GM19397 (cell line): ENCODE data around the gene ARID4B.
A peak's percentile ranks its signal among the peaks of the same experiment; 100 is the strongest.
"Not testable (repeated sequence)": the region's sequence is repeated elsewhere in the genome, so short reads cannot be mapped to it uniquely, and the experiment has no call there.

Experiments
- ATAC-seq: cut with Tn5 transposase; IDR thresholded peaks from one replicate; pipeline ENCODE4 v1.9.1; 2021; ENCODE audit warnings: mild to moderate bottlenecking, moderate library complexity; ENCODE audit not compliant: unreplicated experiment

The ARID4B gene

DNA sequence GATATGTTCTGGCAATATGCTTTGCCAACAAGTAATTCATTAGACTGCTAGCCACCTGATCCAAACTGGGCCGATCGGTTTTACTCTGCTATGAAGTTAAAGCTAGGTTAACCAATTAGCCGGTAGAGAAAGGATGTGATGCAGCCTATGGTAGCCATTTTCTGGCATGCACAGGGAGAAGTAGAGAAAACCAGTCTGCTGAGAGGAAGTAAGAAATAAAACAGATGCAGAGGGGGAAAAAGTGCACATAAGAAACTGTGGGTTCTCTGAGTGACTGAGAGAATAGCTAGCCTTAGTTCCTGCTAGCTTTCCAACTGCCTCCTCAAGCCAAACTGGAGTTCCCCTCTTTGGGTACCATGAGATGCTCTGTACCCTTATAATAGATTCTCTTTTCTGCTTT, 52.8 kb downstream of the ARID4B start:
- peak; percentile 61 for ATAC-seq

DNA sequence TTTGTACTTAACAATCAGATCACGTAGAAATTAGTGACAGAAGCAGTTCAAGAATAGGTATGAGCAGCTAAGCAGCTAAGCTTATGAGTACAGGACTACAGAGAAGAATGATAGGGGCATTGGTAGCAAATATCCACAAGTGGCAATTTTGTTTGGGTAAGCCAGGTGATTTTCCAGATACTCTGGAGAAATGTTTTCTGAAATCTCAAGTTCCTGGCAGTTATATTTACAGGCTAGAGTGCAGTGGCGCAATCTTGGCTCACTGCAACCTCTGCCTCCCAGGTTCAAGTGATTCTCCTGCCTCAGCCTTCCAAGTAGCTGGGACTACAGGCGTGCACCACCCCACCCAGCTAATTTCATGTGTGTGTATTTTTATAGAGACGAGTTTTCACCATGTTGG, 55.1 kb downstream of the ARID4B start:
- ATAC-seq = no peak

DNA sequence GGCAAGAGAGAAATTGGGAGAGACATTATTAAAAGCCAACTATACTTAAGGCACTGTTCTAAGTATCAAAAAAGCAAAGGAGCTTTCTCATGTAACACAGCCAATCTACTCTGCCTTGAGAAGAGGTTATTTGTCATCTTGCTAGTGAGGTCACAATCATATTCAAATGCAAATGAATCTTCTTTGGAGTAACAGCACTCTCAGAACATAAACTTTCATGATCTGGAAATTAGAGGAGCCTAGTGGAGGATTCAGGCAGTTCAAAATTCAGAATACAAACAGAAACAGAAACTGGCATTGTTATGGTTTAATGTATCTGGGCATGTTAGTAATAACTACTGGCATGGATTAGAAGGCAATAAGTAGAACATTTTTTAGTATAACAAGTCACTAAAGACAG, 57.4 kb downstream of the ARID4B start:
- no peak for ATAC-seq

DNA sequence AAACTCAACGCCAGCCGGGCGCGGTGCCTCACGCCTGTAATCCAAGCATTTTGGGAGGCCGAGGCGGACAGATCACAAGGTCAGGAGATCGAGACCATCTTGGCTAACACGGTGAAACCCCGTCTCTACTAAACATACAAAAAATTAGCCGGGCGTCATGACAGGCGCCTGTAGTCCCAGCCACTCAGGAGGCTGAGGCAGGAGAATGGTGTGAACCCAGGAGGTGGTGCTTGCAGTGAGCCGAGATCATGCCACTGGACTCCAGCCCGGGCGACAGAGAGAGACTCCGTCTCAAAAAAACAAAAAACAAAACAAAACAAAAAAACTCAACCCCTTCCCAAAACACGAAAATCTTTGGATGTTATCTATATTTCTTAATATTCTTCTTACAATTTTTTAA, 58.0 kb downstream of the ARID4B start:
- ATAC-seq = not testable (repeated sequence)

DNA sequence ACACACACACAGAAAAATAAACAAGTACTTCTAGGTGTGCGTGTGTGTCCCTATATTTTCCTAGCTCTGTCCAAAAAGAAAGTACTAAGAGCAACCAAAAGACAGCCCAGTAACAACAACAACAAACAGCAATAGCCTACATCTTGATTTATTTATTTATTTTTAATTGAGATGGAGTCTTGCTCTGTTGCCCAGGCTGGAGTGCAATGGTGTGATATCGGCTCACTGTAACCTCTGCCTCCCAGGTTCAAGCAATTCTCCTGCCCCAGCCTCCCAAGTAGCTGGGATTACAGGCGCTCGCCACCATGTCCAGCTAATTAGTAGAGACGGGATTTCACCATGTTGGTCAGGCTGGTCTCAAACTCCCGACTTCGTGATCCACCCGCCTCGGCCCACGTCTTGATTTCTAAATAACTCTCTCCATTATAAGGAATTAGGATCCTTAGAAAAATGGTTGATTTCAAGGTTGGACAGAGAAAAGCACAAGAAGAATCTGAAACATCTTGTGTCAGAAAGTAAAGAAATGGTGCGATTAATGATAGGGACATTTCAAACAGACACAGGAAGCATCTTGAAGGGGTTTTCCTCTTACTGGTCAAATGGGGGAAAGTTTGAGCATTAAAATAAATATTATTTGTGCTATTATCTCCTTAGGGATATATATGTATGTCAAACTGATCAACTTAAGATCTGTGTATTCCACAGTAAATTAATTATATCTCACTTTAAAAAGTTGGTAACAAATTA, 59.4 kb downstream of the ARID4B start:
- no peak for ATAC-seq

DNA sequence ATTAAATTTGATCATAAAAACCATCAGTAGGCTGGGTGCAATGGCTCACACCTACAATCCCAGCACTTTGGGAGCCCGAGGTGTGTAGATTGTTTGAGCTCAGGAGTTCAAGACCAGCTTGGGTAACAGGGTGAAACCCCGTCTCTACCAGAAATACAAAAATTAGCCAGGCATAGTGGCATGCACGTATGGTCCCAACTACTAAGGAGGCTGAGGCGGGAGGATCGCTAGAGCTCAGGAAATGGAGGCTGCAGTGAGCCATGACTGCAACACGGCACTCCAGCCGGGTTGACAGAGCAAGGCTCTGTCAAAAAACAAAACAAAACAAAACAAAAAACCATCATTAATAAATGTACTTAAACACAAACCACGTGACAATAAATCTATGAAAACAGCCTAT, 61.0 kb downstream of the ARID4B start:
- ATAC-seq = no peak

DNA sequence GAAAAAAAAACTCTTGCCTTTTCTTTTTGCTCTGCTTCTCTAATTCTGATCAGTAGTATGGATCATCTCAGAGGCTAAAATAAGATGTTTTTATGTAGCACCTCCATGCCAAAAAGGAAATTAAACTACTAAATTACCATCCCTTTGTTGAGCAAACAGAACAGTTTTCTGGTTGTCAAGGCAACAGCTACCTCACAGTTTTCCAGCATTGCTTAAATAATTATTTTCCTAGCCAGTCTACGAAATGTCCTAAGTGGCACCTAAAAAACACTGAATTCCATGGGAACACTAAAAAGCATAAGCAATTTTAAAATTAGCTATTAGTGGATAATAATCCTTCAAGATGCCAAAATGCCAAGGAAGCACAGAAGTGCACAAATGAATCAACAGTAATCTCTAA, 61.7 kb downstream of the ARID4B start:
- ATAC-seq = no peak

DNA sequence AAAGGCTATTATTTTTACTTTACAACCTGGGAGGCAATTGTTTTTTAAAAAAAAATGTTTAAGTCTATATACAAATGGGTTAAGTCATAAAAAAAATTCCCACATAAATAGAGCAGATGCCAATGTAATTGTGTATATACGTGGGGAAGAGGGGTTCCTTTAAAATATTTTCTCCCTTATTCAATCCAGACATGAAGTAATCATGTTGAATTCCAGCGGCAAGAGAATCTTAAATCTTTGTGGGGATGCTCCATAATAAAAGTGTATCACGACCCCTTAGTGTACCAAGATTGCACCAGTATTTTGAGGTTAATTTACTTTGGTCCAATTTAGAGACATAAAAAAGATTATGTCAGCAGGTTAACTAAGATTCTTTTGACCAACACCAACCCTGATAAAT, 62.1 kb downstream of the ARID4B start:
- ATAC-seq = no peak

DNA sequence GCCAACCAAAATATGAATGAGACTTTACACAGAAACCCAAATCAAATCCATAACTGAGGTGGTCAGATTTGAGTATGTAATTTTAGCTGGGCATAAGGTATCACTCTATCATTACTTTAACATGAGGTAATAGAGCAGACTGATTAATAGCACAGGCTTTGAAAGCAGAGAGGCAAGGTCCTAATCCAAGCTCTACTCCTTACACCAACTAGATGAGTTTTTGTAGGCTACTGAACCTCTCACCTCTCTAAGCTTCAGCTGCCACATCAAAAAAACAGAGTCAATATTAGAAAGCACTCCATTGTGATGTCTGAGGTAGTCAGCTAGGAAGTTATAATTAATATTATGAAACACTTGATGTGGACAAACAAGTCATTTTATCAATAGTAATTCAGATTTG, 63.7 kb downstream of the ARID4B start:
- ATAC-seq = no peak

DNA sequence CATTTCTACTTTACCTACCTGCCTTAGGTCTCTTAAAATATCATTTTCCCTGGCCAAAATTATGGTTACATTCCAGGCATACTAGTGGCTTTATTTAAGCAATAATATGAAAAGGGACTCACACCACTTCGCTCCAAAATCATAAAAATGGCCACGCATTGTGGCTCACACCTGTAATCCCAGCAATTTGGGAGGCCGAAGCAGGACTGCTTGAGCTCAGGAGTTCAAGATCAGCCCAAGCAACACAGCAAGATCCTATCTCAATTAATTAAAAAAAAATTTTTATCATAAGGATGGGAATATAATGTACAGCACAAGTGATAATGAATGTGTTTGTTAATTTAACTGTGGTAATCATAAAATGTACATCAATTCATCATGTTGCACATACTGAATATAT, 65.4 kb downstream of the ARID4B start:
- ATAC-seq = no peak

DNA sequence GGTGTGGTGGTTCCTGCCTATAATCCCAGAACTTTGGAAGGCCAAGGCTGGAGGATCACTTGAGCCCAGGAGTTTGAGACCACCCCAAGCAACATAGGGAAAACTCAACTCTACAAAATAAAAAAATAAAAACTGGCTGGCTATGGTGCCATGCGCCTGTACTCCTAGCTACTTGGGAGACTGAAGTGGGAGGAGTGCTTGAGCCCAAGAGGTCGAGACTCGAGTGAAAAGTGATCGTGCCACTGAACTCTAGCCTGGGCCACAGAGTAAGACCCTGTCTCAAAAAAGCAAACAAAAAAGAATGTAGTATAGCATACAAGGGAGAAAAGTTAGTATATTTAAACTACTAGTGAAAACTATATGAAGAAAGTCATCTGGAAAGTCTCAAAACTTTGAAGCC, 66.7 kb downstream of the ARID4B start:
- ATAC-seq = no peak

DNA sequence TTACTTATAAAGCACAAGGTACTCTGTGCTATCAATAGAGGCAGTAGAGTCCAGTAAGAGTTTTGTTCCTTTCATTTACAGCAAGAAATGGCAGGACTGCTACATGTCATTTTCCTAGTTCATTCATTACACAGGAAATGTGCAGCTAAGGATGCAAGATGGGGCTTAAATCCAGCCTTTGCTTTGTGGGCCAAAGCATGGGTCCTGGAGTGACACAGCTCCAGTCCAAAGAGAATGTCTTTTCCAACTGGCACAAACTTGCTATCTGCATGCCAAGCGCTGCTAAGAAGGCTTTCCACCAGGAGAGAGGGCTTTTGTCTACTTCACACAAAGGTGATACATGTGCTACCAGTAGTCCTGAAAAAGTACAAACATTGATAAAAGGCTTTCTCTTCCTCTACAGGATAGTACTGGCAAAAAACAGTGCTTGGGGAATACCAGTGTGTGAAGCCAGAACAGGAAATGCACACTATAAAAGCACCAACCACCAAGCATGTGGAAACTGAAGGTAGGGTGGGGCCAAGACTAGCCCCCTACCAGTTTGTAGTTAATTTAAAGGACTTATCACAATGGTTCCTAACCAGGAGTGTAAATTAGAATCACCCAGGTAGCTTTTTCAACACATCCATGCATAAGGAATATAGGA, 68.7 kb downstream of the ARID4B start:
- peak; percentile 53 for ATAC-seq

DNA sequence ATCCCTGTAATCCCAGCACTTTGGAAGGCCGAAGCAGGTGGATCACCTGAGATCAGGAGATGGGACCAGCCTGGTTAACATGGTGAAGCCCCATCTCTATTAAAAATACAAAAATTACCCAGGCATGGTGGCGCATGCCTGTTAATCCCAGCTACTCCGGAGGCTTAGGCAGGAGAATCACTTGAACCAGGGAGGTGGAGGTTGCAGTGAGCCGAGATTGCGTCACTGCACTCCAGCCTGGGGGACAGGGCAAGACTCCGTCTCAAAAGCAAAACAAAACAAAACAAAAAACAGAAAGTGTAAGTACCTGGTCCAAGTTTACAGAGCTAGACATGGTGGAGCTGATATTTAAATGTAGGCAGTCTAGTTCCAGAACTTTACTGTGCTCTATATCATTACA, 69.9 kb downstream of the ARID4B start:
- ATAC-seq = not testable (repeated sequence)

DNA sequence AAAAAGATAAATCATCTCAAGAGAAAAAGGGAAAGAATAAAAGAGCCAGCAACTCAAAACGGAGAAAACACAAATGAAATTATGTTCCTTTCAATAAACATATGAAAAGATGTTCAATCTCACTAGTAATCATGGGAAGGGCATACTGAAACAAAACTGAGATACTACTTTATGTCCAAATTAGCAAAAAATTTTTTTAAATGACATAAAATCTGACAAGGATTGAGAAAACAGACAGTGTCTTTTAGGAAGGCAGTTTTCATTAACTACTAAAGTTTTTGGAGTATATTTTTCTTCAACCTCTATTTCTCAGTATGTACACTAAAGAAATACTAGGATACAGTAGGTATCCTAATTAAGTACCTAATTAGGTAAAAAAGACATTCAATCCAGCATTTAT, 73.3 kb downstream of the ARID4B start:
- no peak for ATAC-seq

DNA sequence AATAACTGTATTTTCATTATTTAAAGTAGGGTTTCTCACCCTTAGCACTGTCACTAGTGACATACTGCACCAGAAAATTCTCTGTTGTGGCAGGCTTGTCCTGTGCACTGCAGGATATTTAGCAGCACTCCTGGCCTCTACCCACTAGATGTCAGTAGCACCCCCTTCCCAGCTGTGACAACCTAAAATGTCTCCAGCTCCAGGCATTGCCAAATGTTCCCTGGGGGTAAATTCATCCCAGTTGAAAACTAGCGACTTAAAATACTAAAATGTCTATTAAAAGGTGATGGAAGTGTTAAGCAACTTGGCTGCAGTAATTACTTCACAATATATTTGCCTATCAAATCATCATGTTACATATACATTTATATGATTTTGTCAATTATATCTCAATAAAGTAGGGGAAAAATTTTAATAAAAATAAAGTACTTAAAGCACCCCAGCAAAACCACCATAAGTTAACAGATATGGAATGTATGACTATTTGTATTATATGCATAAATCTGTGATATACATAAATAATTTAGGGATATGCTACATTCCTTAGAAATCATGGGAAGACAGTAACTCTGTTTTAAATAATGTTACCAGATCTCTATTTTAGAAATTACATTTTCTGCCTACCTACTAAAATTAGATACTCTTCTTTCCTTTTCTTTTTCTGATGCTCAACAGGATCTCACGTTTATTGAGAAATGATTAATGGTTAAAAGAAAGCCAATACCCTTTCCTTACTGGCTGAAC, 74.6 kb downstream of the ARID4B start:
- ATAC-seq = peak; percentile 67

DNA sequence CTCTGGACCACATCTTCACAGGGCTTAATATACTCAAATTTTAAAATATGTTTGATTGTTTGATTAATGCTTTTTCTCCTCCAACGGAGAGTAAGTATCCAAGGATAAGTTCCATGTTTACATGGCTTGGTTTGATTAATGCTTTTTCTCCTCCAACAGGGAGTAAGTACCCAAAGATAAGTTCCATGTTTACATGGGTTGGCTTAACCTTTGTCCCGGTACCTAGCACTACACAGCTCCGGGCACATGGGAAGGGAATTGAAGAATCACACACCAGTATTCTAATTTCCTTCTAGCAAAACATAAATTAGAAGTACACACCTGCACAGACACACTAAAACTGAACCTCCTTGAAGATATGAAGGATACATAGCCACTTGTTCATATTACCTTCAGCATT, 77.5 kb downstream of the ARID4B start:
- no peak for ATAC-seq

DNA sequence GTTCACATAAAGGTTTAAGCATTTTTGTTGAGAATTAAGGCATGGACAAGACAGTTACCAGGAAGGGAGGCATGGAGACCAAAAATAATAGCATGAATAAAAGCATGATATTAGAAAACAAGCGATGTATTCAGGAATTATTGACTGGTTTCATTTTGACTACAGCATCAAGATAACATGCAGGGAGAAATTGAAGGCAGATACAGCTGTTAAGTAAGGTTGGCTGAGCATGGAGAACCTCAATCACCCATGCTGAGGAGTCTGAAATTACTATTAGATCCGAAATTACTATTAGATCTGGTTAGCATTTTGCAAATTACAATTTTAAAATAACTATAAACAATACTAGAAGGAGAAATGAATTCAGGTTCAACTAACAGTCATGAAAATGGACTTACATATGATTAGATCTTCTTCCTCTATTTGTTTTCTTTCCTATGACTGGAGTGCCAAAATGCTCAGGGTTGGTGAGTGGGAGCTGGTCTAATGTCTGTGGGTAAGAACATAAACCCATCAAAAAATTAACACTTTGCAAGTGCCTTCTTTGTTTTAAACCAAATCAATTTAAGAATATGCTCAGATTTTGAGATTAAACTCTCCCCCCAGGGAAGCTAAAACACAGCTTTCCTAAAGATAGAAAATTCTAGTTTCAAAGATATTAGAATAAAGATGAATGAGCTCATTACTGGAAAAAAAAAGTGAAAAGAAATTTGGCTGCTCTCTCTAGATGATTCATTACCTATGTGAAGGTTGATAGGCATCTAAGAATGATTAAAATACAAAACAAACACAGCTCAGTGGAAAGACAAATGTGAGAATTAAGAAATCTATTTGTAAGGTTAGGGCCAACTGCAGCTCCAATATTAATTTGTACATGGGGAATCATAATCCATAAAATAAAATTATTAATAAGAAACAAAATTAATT, 81.7 kb downstream of the ARID4B start:
- ATAC-seq = no peak

DNA sequence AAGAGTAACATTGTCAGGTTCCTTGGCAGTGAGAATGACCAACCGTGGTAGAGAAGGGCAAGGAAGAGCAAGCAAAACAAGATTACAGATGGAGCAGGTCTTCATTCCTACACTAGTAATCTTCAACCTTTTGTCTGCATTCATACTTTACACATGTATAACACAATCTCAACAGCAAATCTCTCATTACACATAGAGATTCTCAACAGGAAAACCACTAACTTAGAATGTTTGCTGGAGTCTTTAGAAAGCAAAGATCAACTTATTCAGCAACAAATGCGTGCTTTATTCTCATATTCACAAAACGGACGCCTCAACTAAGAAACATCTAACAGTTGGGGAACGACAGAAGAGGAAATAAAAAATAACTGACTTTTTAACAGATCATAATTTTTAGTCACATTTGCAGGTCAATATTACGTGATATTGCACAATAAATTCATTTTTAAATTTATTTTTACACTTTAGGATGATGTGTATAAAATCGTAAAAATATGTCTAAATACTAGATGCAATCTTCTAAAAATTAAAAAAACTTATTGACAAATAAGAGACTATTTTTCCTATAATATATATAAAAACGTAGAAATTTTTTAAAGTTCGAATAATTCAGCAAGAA, 82.9 kb downstream of the ARID4B start:
- no peak for ATAC-seq

DNA sequence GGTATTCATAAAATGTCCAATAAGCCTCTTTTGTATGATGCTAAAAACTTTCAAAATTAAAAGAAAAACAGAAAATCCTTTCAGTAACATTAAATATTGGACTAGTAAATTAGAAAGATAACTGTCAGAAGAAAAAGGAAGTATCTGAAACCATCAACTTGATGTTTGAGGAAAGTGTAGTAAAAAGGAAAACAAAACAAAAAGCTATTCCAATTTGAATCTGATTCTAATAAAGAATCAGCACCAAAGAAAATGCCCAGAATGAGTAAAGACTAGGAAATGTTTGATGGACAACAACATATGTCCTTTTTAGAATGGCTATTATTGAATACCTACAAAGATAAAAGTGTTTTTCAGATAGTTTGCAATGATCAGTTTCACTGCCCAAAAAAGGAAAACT, 87.0 kb downstream of the ARID4B start:
- ATAC-seq = no peak

DNA sequence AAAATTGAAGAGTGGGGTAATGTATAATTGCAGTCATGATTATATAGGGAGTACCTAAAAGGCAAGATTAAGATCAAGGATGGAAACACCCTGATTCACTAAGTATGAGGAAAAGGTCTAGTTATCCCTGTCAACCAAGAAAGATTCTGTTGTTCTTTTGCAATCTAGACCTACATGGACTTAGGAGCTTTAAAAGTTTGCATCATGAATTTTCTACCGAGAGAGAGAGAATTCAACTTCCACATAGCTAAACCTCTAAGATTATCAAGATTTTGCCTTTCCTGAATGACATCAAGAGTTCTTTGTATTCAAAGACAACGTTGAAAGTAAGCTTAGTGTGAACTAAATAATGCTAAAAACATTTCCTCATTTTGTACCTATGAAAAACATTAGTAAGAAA, 88.1 kb downstream of the ARID4B start:
- ATAC-seq = no peak

DNA sequence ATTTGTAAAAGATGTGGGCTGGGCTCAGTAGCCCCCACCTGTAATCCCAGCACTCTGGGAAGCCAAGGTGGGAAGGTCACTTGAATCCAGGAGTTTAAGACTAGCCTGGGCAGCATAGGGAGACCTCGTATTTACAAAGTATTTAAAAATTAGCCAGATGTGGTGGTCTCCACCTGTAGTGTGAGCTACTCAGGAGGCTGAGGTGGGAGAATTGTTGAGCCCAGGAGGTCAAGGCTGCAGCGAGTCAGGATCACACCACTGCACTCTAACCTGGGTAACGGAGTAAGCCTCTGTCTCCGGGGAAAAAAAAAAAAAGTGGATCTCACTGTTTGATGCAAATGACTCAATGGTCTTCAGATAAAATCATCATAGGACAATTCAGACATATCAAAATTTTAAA, 89.4 kb downstream of the ARID4B start:
- no peak for ATAC-seq
